ENCODE data around the gene PLEK2.

DNA sequence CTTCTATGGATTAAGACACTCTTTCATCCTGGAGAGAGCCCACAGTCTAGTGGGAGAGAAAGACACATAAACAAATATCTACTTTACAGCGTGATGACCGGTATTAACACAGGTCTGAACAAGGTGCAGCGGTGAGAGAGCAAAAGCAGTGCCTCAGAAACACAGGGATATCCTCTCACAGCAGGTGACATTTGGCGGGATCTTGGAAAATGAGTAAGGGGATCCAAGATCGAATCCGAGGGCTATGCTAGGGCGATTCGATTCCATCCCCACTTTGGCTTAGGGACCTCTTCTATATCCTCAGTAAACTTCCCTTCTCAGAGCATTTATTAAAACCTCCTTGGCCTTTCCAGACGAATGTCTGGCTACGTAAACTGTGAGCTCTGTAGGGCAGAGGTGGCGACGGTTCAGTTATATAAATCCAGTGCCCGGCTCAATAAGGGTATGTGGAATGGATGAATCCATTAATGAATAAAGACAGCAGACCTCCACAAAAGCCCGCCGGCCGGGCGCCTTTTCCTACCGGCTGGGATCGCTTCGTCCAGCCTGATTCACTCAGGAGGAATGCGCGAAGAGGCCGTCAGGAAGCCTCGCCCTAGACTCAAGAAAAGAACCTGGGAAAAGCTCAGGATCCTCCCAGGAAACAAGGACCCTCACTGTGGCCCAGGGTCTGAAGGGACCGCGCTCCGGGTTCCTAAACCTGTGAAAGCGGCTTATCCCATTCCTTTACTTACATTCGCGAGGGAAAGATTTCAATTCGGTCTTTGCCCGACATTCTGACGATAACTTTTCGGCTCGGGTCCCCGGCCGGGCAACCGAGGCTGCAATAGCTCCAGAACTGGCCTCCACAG lies 52.8 kb downstream of the PLEK2 start:
- TF ChIP-seq, protein P1, sequence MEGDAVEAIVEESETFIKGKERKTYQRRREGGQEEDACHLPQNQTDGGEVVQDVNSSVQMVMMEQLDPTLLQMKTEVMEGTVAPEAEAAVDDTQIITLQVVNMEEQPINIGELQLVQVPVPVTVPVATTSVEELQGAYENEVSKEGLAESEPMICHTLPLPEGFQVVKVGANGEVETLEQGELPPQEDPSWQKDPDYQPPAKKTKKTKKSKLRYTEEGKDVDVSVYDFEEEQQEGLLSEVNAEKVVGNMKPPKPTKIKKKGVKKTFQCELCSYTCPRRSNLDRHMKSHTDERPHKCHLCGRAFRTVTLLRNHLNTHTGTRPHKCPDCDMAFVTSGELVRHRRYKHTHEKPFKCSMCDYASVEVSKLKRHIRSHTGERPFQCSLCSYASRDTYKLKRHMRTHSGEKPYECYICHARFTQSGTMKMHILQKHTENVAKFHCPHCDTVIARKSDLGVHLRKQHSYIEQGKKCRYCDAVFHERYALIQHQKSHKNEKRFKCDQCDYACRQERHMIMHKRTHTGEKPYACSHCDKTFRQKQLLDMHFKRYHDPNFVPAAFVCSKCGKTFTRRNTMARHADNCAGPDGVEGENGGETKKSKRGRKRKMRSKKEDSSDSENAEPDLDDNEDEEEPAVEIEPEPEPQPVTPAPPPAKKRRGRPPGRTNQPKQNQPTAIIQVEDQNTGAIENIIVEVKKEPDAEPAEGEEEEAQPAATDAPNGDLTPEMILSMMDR (IDR thresholded peaks at IDR 0.05; ENCODE audit: low read depth, low read length, poor library complexity, severe bottlenecking) = no peak
- TF ChIP-seq EZH2phosphoT487 (IDR thresholded peaks at IDR 0.05; ENCODE audit: borderline replicate concordance, low read length) = no peak

Data from DOHH2 (cell line).